Mucosa of rectum (tissue), 2 donors: ENCODE measurements around the gene AGPS.
"Not testable (repeated sequence)": the region's sequence is repeated elsewhere in the genome, so short reads cannot be mapped to it uniquely, and the experiment has no call there.

Experiments used
- H3K27ac ChIP-seq, 2 donors: one replicate each; pipeline ENCODE4 v1.7.0; 2013; ENCODE audit warnings: inconsistent platforms in 2 of 2, low read depth in 2 of 2, low read length in 2 of 2
- H3K27me3 ChIP-seq, 2 donors: one replicate each; pipeline ENCODE4 v1.7.0; 2013; ENCODE audit warnings: low read length in 2 of 2; ENCODE audit not compliant: control insufficient read depth in 2 of 2, insufficient read depth in 2 of 2
- H3K36me3 ChIP-seq, 2 donors: one replicate each; pipeline ENCODE4 v1.7.0; 2013; ENCODE audit warnings: low read length in 2 of 2; ENCODE audit not compliant: control insufficient read depth in 2 of 2, insufficient read depth in 2 of 2
- H3K4me1 ChIP-seq, 2 donors: one replicate each; pipeline ENCODE4 v1.7.0; 2013; ENCODE audit warnings: low read length in 2 of 2, mild to moderate bottlenecking in 1 of 2; ENCODE audit not compliant: control insufficient read depth in 2 of 2, insufficient read depth in 2 of 2
- H3K4me3 ChIP-seq, 2 donors: one replicate each; pipeline ENCODE4 v1.7.0; 2013; ENCODE audit warnings: low read length in 2 of 2
- H3K9ac ChIP-seq, 2 donors: one replicate each; pipeline ENCODE4 v1.7.0; 2013; ENCODE audit warnings: low read length in 2 of 2, low read depth in 1 of 2, mild to moderate bottlenecking in 1 of 2
- H3K9me3 ChIP-seq, 2 donors: one replicate each; pipeline ENCODE4 v1.7.0; 2013; ENCODE audit warnings: low read length in 2 of 2; ENCODE audit not compliant: control insufficient read depth in 2 of 2
- donor health status: healthy.
- donor health status: Normal muscosa, but diverticular disease.

The AGPS gene

GRCh38 chr2:177352441-177353186 lies 40.0 kb upstream of the AGPS start:
- H3K27me3 ChIP-seq: no peaks in the 10 kb centered on the region
- H3K4me3 ChIP-seq: no peak overlapping the region
- no peak overlapping the region for H3K9ac ChIP-seq
- H3K9me3 ChIP-seq: no peaks in the 10 kb centered on the region
- H3K36me3 ChIP-seq: no peaks in the 10 kb centered on the region
- H3K4me1 ChIP-seq: peaks cover 0 to 2% of the 10 kb centered on the region in 2 donors
- H3K27ac ChIP-seq: peak overlapping the region in 1 of 2 donors; percentile 2

- Histone ChIP-seq H3K36me3 (no peaks in the 10 kb centered on the region), H3K27me3 (no peaks in the 10 kb centered on the region), H3K9ac (no peak overlapping the region), H3K9me3 (no peaks in the 10 kb centered on the region), H3K4me1 (peaks cover 0 to 2% of the 10 kb centered on the region in 2 donors), H3K4me3 (no peak overlapping the region), H3K27ac (peak overlapping the region in 1 of 2 donors; percentile 2)
Observed at GRCh38 chr2:177353187-177353478, 39.4 kb upstream of the AGPS start.

DNA sequence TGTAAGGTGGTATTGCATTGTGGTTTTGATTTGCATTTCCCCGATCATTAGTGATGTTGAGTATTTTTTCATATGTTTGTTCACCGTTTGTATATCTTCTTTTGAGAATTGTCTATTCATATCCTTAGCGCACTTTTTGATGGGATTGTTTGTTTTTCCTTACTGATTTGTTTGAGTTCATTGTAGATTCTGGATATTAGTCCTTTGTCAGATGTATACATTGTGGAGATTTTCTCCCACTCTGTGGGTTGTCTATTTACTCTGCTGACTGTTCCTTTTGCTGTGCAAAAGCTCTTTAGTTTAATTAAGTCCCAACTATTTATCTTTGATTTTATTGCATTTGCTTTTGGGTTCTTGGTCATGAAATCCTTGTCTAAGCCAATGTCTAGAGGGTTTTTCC lies 38.0 kb upstream of the AGPS start:
- H3K27me3 ChIP-seq, H3K9ac ChIP-seq, H3K4me3 ChIP-seq, H3K36me3 ChIP-seq, H3K27ac ChIP-seq, H3K4me1 ChIP-seq, H3K9me3 ChIP-seq: not testable (repeated sequence)

- Histone ChIP-seq H3K9ac (no peak overlapping the region), H3K4me3 (no peak overlapping the region), H3K4me1 (peaks cover 0 to 2% of the 10 kb centered on the region in 2 donors), H3K9me3 (no peaks in the 10 kb centered on the region), H3K36me3 (no peaks in the 10 kb centered on the region), H3K27me3 (no peaks in the 10 kb centered on the region), H3K27ac (no peak overlapping the region)
Observed at GRCh38 chr2:177355874-177356273, 36.7 kb upstream of the AGPS start.

GRCh38 chr2:177359836-177360595 lies 32.6 kb upstream of the AGPS start:
- no peaks in the 10 kb centered on the region for H3K27me3 ChIP-seq
- H3K9me3 ChIP-seq: no peaks in the 10 kb centered on the region
- no peak overlapping the region for H3K27ac ChIP-seq
- H3K4me1 ChIP-seq: no peaks in the 10 kb centered on the region
- H3K36me3 ChIP-seq: no peaks in the 10 kb centered on the region
- H3K4me3 ChIP-seq: no peak overlapping the region
- no peak overlapping the region for H3K9ac ChIP-seq

DNA sequence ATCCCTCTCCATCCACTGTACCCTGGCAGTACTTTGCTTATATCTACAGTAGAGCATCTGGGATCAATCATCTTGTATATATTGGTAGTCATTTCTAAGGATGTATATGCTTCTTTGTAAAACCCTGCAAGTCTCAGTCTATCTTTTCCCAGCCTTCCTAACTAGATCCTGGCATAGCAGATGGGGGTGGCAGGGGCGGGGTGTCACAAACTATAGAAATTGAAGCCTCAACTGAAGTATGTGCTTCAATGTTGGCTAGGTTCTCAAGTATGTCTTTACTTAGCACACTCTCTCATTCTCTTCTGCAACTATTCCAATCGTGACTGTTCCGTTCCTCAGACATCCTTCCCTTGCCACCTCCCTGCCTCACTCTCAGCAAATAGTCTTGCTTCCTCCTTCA lies 30.1 kb upstream of the AGPS start:
- Histone ChIP-seq H3K27me3 (no peaks in the 10 kb centered on the region), H3K9ac (no peak overlapping the region), H3K9me3 (no peaks in the 10 kb centered on the region), H3K36me3 (no peaks in the 10 kb centered on the region), H3K4me1 (no peaks in the 10 kb centered on the region), H3K27ac (no peak overlapping the region), H3K4me3 (no peak overlapping the region)

DNA sequence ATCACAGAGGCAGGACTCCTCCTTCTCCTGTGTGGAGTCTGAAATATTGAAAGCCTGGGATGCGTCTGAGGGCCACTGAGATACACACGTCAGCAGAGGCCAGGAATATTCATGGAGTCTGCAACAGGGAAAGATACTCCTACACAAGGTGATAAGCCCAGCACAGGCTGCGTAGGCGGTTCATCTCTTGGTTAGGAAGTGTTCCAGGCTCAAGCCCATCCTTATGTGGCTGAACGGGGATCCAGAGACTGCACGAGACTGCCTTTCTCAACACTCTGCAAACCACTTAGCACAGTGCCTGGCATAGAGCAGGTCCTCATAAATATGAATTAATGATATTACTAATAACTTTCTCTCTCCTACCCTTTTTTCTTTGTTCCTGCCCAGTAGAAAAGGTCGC lies 29.2 kb upstream of the AGPS start:
- Histone ChIP-seq H3K4me3 (no peak overlapping the region), H3K27me3 (no peaks in the 10 kb centered on the region), H3K27ac (no peak overlapping the region), H3K9me3 (no peaks in the 10 kb centered on the region), H3K4me1 (no peaks in the 10 kb centered on the region), H3K36me3 (no peaks in the 10 kb centered on the region), H3K9ac (no peak overlapping the region)

- not testable (repeated sequence) for H3K4me1 ChIP-seq, H3K9ac ChIP-seq, H3K27ac ChIP-seq, H3K27me3 ChIP-seq, H3K9me3 ChIP-seq, H3K4me3 ChIP-seq, H3K36me3 ChIP-seq
Observed at GRCh38 chr2:177365764-177366163, 26.8 kb upstream of the AGPS start.

- H3K4me1 ChIP-seq, H3K27me3 ChIP-seq, H3K9me3 ChIP-seq, H3K4me3 ChIP-seq, H3K9ac ChIP-seq, H3K27ac ChIP-seq, H3K36me3 ChIP-seq: not testable (repeated sequence)
Observed at GRCh38 chr2:177368023-177368422, 24.6 kb upstream of the AGPS start.

GRCh38 chr2:177379354-177379753 lies 13.2 kb upstream of the AGPS start:
- Histone ChIP-seq H3K4me1 (no peaks in the 10 kb centered on the region), H3K9ac (no peak overlapping the region), H3K4me3 (no peak overlapping the region), H3K27me3 (no peaks in the 10 kb centered on the region), H3K27ac (no peak overlapping the region), H3K9me3 (no peaks in the 10 kb centered on the region), H3K36me3 (no peaks in the 10 kb centered on the region)
